Activated CD4-positive, alpha-beta T cell treated with anti-CD3 and anti-CD28 coated beads, Interleukin-2, amount 10 ng/mL, durations not matched to agents 24 days and 14 days (primary cell): ENCODE results near the gene C3orf38. TPM values are rescaled to one million over a fixed set of nuclear protein-coding genes. Genes with fewer than 3 reads are reported as not detected.

Experiments used
- DNase-seq: peaks from one replicate; pipeline ENCODE4 v3.0.0; 2022
- H3K27ac Mint-ChIP-seq: one replicate; pipeline ENCODE4 v1.8.0; 2022; ENCODE audit warnings: mild to moderate bottlenecking, mixed read lengths
- H3K27me3 Mint-ChIP-seq: one replicate; pipeline ENCODE4 v1.8.0; 2022; ENCODE audit warnings: mixed read lengths
- H3K36me3 Mint-ChIP-seq: one replicate; pipeline ENCODE4 v1.8.0; 2022; ENCODE audit warnings: low read depth, mild to moderate bottlenecking, mixed read lengths
- H3K4me1 Mint-ChIP-seq: one replicate; pipeline ENCODE4 v1.8.0; 2021; ENCODE audit warnings: mixed read lengths
- H3K4me3 Mint-ChIP-seq: one replicate; pipeline ENCODE4 v1.8.0; 2022; ENCODE audit warnings: mild to moderate bottlenecking, moderate library complexity, mixed read lengths
- H3K9me3 Mint-ChIP-seq: one replicate; pipeline ENCODE4 v1.8.0; 2021; ENCODE audit warnings: mixed read lengths
- intact Hi-C: fragments of 100-400 bp; cut with micrococcal nuclease; formaldehyde crosslinking; loops from one replicate; pipeline ENCODE4 v1.15.1; 2023
- total RNA-seq: library from RNA; stranded (reverse); gene quantifications from 2 replicates; pipeline ENCODE4 v1.2.3, GENCODE V29; 2022

Gene C3orf38
- total RNA-seq, 1 donor from 2014 or later = 24.1 TPM

DNA sequence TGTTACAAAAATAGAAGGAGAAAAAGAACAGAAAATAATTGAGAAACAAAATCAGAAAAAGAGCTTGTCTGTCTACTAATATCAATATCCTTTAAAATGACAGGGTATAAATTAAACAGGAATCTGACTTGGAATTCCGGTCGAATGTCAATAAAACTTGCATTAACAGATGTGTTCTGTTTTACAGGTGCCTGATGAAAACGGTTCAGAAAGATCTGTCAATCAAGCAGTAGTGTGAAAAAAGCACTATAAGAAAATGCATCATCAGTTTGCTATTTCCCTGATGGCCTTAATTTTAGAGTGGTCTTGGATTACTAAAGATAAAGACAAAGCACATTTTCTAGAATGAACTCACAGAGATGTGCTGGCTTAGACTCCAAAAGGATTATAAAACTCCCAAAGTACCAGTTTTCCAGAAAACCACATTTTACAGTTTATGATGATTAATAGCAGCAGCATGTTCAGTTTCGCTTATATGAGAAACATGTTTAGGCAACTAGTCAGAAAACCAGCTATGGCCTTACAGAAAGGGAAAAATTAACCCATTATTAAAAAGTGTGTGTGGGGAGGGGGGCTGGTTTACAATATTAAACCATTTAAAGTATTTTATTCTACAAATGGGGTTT is 8.2 kb upstream of the C3orf38 start:
- Mint-ChIP-seq H3K4me3 (no peak overlapping the region), H3K9me3 (no peaks in the 10 kb centered on the region), H3K27me3 (no peaks in the 10 kb centered on the region), H3K4me1 (peaks cover 1% of the 10 kb centered on the region), H3K27ac (no peak overlapping the region), H3K36me3 (peaks cover 34% of the 10 kb centered on the region)
- intact Hi-C loops = no loop called here
- DNase-seq = no peak

DNA sequence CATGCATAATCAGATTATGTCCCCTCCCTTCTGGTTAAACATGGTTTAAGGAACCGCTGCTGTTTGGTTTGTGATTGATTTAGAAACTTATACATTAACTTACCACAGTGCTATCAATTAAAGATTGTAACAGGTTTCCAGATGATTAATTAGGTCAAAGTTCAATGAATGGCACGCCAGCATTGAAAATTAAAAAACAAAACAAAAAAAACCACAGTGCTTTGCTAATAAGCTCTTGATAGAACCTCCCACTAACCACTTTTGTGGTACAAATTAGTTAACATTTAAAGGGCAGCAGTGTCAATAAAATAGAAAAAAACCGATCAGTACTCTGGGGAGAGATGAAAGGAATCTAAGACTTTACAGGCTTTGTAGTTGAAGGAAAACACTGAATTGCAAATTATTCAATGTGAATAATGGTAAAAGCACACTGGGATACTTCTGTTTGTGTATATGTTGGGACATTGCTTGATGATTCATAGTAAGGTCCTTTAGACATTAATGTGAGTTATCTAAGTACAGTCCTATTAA is 7.6 kb upstream of the C3orf38 start:
- H3K4me1 Mint-ChIP-seq = peaks cover 4% of the 10 kb centered on the region
- no peaks in the 10 kb centered on the region for H3K9me3 Mint-ChIP-seq
- no peak overlapping the region for H3K4me3 Mint-ChIP-seq
- intact Hi-C loops = no loop called here
- H3K27ac Mint-ChIP-seq = no peak overlapping the region
- peaks cover 31% of the 10 kb centered on the region for H3K36me3 Mint-ChIP-seq
- no peak for DNase-seq
- no peaks in the 10 kb centered on the region for H3K27me3 Mint-ChIP-seq

DNA sequence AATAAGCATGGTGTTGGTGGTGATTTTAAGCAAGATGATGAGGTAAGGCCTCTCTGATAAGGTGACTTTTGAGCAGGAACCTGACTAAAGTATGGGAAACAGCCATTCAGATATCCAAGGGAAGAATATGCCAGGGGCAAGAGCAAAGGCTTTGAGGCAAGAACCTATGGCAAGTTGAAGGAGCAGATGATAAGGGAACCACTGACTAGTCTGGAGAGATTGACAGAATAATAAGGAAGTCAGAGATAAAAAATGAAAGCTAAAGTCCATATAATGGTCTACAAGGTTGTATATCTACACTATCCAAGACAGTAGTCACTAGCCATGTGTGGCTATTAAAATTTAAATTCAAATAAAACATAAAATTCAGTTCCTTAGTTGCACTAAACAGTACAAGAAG is 2.5 kb upstream of the C3orf38 start:
- Mint-ChIP-seq H3K4me1 (peaks cover 29% of the 10 kb centered on the region), H3K27me3 (no peaks in the 10 kb centered on the region), H3K36me3 (peaks cover 7% of the 10 kb centered on the region), H3K27ac (no peak overlapping the region), H3K9me3 (no peaks in the 10 kb centered on the region), H3K4me3 (no peak overlapping the region)
- DNase-seq = no peak
- intact Hi-C loops = no loop called here

DNA sequence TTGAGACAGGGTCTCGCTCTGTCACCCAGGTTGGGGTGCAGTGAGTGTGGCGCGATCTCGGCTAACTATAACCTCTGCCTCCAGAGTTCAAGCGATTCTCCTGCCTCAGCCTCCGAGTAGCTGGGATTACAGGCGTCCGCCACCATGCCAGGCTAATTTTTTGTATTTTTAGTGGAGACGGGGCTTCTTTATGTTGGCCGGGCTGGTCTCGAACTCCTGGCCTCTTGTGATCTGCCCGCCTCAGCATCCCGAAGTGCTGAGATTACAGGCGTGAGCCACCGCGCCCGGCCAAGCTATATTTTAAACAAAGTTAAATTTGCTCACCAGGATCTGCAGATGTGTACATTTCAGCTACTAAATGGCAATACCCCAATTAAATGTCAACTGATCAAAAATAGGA is 1.1 kb upstream of the C3orf38 start:
- no peak for DNase-seq
- peak overlapping the region; percentile 99 for H3K27ac Mint-ChIP-seq
- H3K36me3 Mint-ChIP-seq = peaks cover 8% of the 10 kb centered on the region
- no peaks in the 10 kb centered on the region for H3K9me3 Mint-ChIP-seq
- intact Hi-C loops = loop anchor here (1.0 to 2.0 kb wide), 2 partner anchors 14 to 89 kb away; partner anchors contain the start of genes CGGBP1 and ZNF654
- H3K4me3 Mint-ChIP-seq = peak overlapping the region; percentile 96
- H3K4me1 Mint-ChIP-seq = peaks cover 36% of the 10 kb centered on the region
- H3K27me3 Mint-ChIP-seq = no peaks in the 10 kb centered on the region

DNA sequence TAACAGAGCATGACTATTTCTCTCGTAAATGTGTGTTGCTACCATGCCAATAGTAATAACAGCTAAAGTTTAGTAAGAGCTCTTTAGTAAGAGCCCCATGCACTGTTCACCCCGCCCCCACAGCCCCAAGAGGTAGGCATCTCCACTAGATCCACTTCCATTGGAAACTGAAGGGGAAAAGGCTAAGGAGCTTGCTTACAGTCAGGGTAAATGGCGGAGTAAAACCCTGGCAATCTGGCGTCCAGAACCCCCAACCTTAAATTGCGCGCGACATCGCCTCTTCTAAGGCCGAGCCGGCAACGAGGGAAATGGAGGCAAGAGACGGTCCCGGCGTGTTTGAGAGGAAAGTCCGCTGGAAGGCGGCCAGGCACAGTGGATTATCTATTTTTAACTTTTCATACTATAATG is 654 bp upstream of the C3orf38 start:
- peak overlapping the region; percentile 96 for H3K4me3 Mint-ChIP-seq
- peaks cover 8% of the 10 kb centered on the region for H3K36me3 Mint-ChIP-seq
- no peak for DNase-seq
- intact Hi-C loops = loop anchor here (1.0 to 2.0 kb wide), 2 partner anchors 14 to 90 kb away; partner anchors contain the start of genes CGGBP1 and ZNF654
- peak overlapping the region; percentile 99 for H3K27ac Mint-ChIP-seq
- H3K4me1 Mint-ChIP-seq = peaks cover 36% of the 10 kb centered on the region
- H3K9me3 Mint-ChIP-seq = no peaks in the 10 kb centered on the region
- H3K27me3 Mint-ChIP-seq = no peaks in the 10 kb centered on the region

DNA sequence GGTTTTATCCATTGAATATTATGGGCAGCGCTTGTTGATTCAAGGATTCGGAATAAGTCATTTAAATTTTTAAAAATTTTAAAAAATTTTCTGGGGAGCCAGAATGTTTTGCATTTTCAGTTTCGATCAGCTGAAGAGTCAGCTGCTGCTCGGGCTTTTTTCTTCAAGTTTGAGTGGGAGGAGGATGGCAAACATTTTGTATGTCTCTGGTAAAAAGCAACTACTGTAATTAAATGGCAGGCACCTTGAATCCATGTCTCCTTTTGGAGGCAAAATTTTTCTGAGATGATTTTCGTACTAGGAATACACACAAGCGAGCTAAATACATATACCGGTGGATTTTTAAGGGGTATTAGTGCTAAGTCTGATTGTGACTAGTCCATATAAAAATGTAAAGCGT is 612 bp downstream of the C3orf38 start:
- H3K27ac Mint-ChIP-seq = peak overlapping the region; percentile 98
- peaks cover 39% of the 10 kb centered on the region for H3K4me1 Mint-ChIP-seq
- H3K27me3 Mint-ChIP-seq = no peaks in the 10 kb centered on the region
- intact Hi-C loops = loop anchor here (10.0 kb wide), 1 partner anchor 926 kb away; the partner anchor contains the start of gene CHMP2B
- H3K4me3 Mint-ChIP-seq = peak overlapping the region; percentile 96
- H3K9me3 Mint-ChIP-seq = no peaks in the 10 kb centered on the region
- DNase-seq = peak; percentile 79
- peaks cover 14% of the 10 kb centered on the region for H3K36me3 Mint-ChIP-seq

DNA sequence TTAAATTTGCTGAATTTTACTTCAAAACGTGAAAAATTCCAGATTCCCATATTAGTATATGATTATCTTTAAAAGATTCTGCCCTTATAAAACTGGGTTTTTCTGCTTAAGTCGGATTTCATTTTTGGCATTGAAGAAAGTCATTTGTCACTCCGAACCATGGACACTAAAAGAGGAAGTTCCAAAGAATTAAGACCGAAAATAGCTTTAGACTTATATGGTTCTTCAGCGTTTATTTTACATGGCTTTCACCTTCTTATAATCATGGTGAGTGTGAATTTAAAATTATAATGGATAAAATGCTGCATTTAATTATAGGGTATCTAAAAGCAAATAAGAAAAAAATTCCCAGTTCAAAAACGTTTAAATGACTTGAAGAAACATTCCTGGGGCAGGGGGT is 1.0 kb downstream of the C3orf38 start:
- Mint-ChIP-seq H3K27ac (peak overlapping the region; percentile 98), H3K4me1 (peaks cover 39% of the 10 kb centered on the region), H3K4me3 (peak overlapping the region; percentile 96), H3K36me3 (peaks cover 17% of the 10 kb centered on the region), H3K9me3 (no peaks in the 10 kb centered on the region), H3K27me3 (no peaks in the 10 kb centered on the region)
- intact Hi-C loops = loop anchor here (10.0 kb wide), 1 partner anchor 926 kb away; the partner anchor contains the start of gene CHMP2B
- no peak for DNase-seq

DNA sequence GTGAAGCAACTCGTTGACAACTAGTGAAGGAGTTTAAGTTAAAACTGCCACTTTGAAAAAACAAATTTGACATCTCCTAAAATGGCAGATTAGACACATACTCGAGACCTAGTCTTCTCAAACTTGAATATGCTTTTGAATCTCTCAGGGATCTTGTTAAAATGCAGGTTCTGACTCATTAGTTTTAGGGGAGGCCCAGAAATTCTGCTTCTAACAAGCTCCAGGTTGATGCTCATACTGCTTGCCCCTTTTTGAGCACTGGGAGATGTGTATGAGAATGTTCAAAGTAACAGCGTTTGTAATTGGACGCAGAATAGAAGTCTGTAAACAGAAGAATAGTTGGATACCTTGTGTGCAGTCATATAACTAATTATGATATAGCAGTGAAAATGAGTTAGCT is 1.6 kb downstream of the C3orf38 start:
- Mint-ChIP-seq H3K27me3 (no peaks in the 10 kb centered on the region), H3K4me3 (peak overlapping the region; percentile 96), H3K36me3 (peaks cover 22% of the 10 kb centered on the region), H3K27ac (peak overlapping the region; percentile 21), H3K4me1 (peaks cover 39% of the 10 kb centered on the region), H3K9me3 (no peaks in the 10 kb centered on the region)
- no peak for DNase-seq
- intact Hi-C loops = loop anchor here (10.0 kb wide), 1 partner anchor 927 kb away; the partner anchor contains the start of gene CHMP2B

DNA sequence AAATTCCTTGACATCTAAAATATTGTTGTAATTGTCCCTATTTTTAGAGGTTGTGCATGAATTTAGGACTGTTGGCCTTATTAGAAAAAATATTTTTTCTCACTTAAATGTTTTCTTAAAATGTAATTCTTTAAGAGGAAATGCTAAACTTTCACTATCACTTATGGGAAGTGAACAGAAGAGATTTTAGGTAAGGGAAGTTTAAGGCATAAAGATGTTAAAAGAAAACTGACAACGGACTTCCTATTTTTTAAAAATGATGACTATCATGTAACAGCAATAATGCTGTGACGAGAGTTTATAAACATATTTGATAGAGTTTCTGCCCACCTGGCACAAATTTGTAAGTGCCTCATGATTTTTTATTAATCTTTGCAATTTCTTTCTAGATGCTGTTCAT is 3.1 kb downstream of the C3orf38 start:
- no peaks in the 10 kb centered on the region for H3K27me3 Mint-ChIP-seq
- H3K36me3 Mint-ChIP-seq = peaks cover 34% of the 10 kb centered on the region
- no peak overlapping the region for H3K27ac Mint-ChIP-seq
- DNase-seq = no peak
- intact Hi-C loops = loop anchor here (10.0 kb wide), 1 partner anchor 928 kb away; the partner anchor contains the start of gene CHMP2B
- H3K4me1 Mint-ChIP-seq = peaks cover 32% of the 10 kb centered on the region
- H3K4me3 Mint-ChIP-seq = peak overlapping the region; percentile 57
- H3K9me3 Mint-ChIP-seq = no peaks in the 10 kb centered on the region

DNA sequence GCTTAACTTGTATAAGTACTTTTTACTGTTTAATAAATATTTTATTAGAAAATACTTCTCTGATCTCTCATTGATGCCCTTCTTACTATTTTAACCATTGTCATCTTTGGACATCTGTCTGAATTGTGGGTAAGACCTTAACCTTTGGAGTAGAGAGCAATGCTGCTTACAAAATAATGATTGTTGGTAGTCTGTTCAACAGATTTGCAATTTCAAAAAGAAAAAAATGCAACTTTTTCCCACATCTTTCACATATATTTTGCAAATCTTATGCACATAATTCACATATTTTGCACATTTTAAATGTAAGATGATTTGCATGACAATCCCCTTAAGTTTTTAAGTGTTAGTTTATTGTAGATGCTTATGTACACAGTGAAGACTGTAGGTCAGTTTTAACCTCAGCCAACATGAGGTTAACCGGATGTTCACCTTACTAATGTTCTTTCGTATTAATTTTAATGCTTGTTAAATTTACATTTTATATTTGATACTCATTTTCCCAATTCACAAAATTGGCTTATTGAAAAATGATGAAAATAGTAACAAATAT is 16.7 kb downstream of the C3orf38 start:
- Mint-ChIP-seq H3K27ac (no peak overlapping the region), H3K4me3 (no peak overlapping the region), H3K9me3 (no peaks in the 10 kb centered on the region), H3K4me1 (peaks cover 5% of the 10 kb centered on the region), H3K27me3 (no peaks in the 10 kb centered on the region), H3K36me3 (peaks cover 22% of the 10 kb centered on the region)
- intact Hi-C loops = no loop called here
- no peak for DNase-seq

DNA sequence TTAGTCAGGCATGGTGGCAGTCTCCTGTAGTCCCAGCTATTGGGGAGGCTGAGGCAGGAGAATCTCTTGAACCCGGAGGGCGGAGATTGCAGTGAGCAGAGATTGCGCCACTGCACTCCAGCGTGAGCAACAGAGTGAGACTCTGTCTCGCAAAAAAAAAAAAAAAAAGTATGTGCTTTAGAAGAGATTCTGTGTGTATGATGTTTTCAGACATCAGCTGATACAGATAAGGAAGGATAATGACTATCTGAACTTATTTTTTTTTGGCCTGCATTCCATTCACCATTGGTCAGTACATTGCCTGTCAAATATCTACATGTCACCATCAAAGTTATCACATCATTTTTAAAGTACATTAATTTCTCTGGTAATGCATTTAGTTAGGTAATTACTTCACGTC is 17.4 kb downstream of the C3orf38 start:
- Mint-ChIP-seq H3K4me3 (no peak overlapping the region), H3K27ac (no peak overlapping the region), H3K27me3 (no peaks in the 10 kb centered on the region), H3K9me3 (no peaks in the 10 kb centered on the region), H3K36me3 (peaks cover 19% of the 10 kb centered on the region), H3K4me1 (peaks cover 4% of the 10 kb centered on the region)
- intact Hi-C loops = no loop called here
- no peak for DNase-seq

DNA sequence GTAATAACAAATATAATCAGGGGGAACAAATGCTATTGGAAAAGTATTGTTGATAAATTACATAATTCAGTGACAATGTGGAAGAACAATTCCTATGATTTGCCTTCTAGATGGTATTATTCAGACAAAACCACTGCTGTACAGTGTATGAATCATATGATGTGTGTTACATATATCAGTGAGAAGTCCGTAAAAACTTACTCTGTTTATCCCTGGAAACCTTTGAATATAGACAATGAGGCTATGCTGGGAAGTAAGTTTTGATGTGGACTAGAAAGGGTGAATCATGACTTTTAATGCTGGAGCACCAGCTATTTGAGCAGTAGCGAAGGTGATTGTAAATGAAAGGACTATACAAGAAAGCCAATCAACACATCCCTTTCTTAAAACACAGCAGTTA is 17.9 kb downstream of the C3orf38 start:
- peaks cover 16% of the 10 kb centered on the region for H3K36me3 Mint-ChIP-seq
- no peaks in the 10 kb centered on the region for H3K27me3 Mint-ChIP-seq
- no peak for DNase-seq
- H3K9me3 Mint-ChIP-seq = no peaks in the 10 kb centered on the region
- peaks cover 3% of the 10 kb centered on the region for H3K4me1 Mint-ChIP-seq
- no peak overlapping the region for H3K4me3 Mint-ChIP-seq
- H3K27ac Mint-ChIP-seq = no peak overlapping the region
- intact Hi-C loops = no loop called here

DNA sequence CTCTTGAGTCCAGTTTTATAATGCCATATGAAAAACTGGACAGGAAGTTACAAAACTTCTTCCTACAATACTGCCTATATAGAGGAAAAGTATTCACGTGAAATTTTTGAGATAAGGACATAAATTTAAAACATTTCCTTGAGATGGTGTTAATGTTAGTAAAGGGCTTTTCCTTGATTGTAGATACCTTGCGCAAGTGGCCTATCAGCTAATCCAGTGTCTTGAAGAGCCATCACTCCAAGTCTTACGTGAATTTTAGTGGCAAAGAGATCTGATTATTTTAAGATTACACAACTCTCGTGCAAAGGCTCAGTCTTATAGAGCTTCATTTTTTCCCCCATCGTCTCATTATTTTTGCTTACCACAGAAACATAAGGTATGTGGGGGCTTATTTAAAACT is 18.4 kb downstream of the C3orf38 start:
- H3K4me1 Mint-ChIP-seq = peaks cover 3% of the 10 kb centered on the region
- H3K27ac Mint-ChIP-seq = no peak overlapping the region
- intact Hi-C loops = no loop called here
- H3K36me3 Mint-ChIP-seq = peaks cover 15% of the 10 kb centered on the region
- DNase-seq = no peak
- H3K27me3 Mint-ChIP-seq = no peaks in the 10 kb centered on the region
- no peaks in the 10 kb centered on the region for H3K9me3 Mint-ChIP-seq
- no peak overlapping the region for H3K4me3 Mint-ChIP-seq

DNA sequence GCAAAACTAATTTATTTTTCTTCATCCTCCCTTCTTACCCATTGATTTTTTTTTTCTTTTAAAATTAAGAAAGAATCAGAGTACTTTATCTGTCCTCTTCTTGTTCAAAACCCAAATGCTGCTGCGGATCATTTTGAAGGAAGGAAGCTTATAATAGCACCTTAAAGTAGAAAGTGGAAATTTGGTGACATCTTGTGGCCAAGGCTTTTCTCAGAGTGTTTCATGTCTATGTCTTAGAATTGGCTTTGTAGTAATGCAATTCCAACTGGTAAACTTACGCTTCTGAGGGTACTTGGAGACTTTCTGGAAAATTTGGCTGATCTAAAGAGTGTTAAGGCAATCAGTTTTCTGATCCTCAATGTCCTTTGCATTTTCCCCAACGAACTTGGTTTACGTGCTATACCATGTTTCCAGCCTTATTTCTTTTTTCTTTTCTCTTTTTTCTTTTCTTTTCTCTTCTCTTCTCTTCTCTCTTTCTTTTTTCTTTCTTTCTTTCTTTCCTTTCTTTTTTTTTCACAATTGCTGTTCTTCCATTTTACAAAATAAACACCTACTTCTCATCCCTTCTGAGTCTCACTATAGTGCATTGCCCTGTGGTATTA is 30.7 kb downstream of the C3orf38 start:
- intact Hi-C loops = loop anchor here (1.0 kb wide), 2 partner anchors 121 to 409 kb away; partner anchors contain the start of genes CGGBP1 and ZNF654
- peak; percentile 80 for DNase-seq

More for the DNA sequence above, 30.7 kb downstream of the C3orf38 start:
- H3K4me3 Mint-ChIP-seq = no peak overlapping the region
- peaks cover 15% of the 10 kb centered on the region for H3K27me3 Mint-ChIP-seq
- H3K27ac Mint-ChIP-seq = no peak overlapping the region
- no peaks in the 10 kb centered on the region for H3K9me3 Mint-ChIP-seq
- H3K36me3 Mint-ChIP-seq = no peaks in the 10 kb centered on the region
- H3K4me1 Mint-ChIP-seq = no peaks in the 10 kb centered on the region
